Measurements from ENCODE around the gene BLM.

The BLM gene

GRCh38 chr15:90691982-90692773, 25.0 kb upstream of the BLM start:
- DNase-seq, result no peak

GRCh38 chr15:90694987-90695386, 22.2 kb upstream of the BLM start:
- no peak for DNase-seq

GRCh38 chr15:90697175-90697574, 20.0 kb upstream of the BLM start:
- DNase-seq, result no peak

GRCh38 chr15:90698629-90699028, 18.5 kb upstream of the BLM start:
- DNase-seq, result no peak

- DNase-seq, result no peak
Observed at GRCh38 chr15:90701048-90701447, 16.1 kb upstream of the BLM start.

- DNase-seq, result no peak
Observed at GRCh38 chr15:90701880-90702630, 15.1 kb upstream of the BLM start.

- DNase-seq, result no peak
Observed at GRCh38 chr15:90703455-90703854, 13.7 kb upstream of the BLM start.

- no peak for DNase-seq
Observed at GRCh38 chr15:90705212-90705611, 11.9 kb upstream of the BLM start.

GRCh38 chr15:90706394-90707327, 10.5 kb upstream of the BLM start:
- peak; percentile 71 for DNase-seq

GRCh38 chr15:90707489-90707888, 9.7 kb upstream of the BLM start:
- DNase-seq, result no peak

- no peak for DNase-seq
Observed at GRCh38 chr15:90708516-90708915, 8.6 kb upstream of the BLM start.

GRCh38 chr15:90709278-90709677, 7.9 kb upstream of the BLM start:
- no peak for DNase-seq

GRCh38 chr15:90710436-90711027, 6.6 kb upstream of the BLM start:
- DNase-seq, result no peak

GRCh38 chr15:90711418-90711824, 5.7 kb upstream of the BLM start:
- no peak for DNase-seq

- DNase-seq, result no peak
Observed at GRCh38 chr15:90711842-90712241, 5.3 kb upstream of the BLM start.

- no peak for DNase-seq
Observed at GRCh38 chr15:90713081-90713480, 4.1 kb upstream of the BLM start.

- DNase-seq, result no peak
Observed at GRCh38 chr15:90716317-90716975, 700 bp upstream of the BLM start.

- DNase-seq, result no peak
Observed at GRCh38 chr15:90718232-90718631, 1.1 kb downstream of the BLM start.

GRCh38 chr15:90720131-90720530, 3.0 kb downstream of the BLM start:
- DNase-seq, result no peak

GRCh38 chr15:90729261-90729660, 12.1 kb downstream of the BLM start:
- no peak for DNase-seq

- no peak for DNase-seq
Observed at GRCh38 chr15:90730290-90730689, 13.1 kb downstream of the BLM start.

- DNase-seq, result no peak
Observed at GRCh38 chr15:90735923-90736322, 18.8 kb downstream of the BLM start.

Measured in DMS79 (cell line).